ENCODE data around the gene DCAF16. TPM values are rescaled to one million over a fixed set of nuclear protein-coding genes. Genes with fewer than 3 reads are reported as not detected.

The DCAF16 gene
- total RNA-seq, 1 experiment from 2014 or later: 46.2 TPM

DNA sequence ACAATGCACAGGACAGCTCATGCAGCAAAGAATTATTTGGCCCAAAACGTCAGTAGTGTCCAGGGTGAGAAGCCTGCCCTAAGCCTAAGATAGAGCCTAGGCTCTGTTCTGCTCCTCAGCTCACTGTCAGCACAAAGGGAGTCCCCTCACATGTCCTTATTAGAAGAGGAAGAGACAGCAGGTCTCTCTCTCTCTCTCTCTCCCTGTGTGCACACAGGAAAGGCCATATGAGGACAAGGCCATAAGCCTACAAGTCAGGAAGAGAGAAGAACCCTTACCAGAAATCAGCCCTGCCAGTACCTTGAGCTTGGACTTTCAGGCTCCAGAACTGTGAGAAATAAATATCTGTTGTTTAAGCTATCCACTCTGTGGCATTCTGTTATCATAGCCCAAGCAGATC is 49.5 kb downstream of the DCAF16 start:
- Histone ChIP-seq H3K9ac (ENCODE audit: extremely low read depth, insufficient read length, low read length) (no peak overlapping the region), H3T11ph (ENCODE audit: low read length) (no peak overlapping the region), H3K79me2 (ENCODE audit: insufficient read depth, low read length) (no peaks in the 10 kb centered on the region), H2BK12ac (ENCODE audit: insufficient read length, low read depth, low read length) (no peak overlapping the region), H2BK15ac (ENCODE audit: low read depth, low read length) (no peak overlapping the region), H2AK5ac (ENCODE audit: insufficient read length, low read length) (no peak overlapping the region), H3K9me3 (ENCODE audit: control insufficient read depth, low read depth, low read length) (peaks cover 4% of the 10 kb centered on the region), H3K27me3 (ENCODE audit: insufficient read depth, low read length) (no peaks in the 10 kb centered on the region), H2BK5ac (ENCODE audit: insufficient read length, low read length) (no peak overlapping the region), H4K20me1 (ENCODE audit: control insufficient read depth, insufficient read depth, insufficient read length) (no peaks in the 10 kb centered on the region), H2BK120ac (ENCODE audit: low read depth, low read length, poor library complexity, severe bottlenecking) (no peak overlapping the region), H3K23ac (ENCODE audit: insufficient read length, low read depth, low read length) (no peak overlapping the region), H2BK20ac (ENCODE audit: low read depth, low read length, poor library complexity, severe bottlenecking) (no peak overlapping the region), H4K5ac (ENCODE audit: insufficient read length, low read depth, low read length) (no peak overlapping the region), H3K79me1 (ENCODE audit: insufficient read depth, low read depth, low read length, poor library complexity, severe bottlenecking) (no peaks in the 10 kb centered on the region), H3K23me2 (ENCODE audit: insufficient read length, low read depth, low read length, poor library complexity, severe bottlenecking) (no peaks in the 10 kb centered on the region), H3K18ac (ENCODE audit: insufficient read length, low read depth, low read length) (no peak overlapping the region), H4K8ac (replicated peaks; ENCODE audit: insufficient read length, low read depth, low read length) (no peak overlapping the region), H3K4me2 (ENCODE audit: insufficient read depth, insufficient read length, low read length) (no peak overlapping the region), H3K4me1 (ENCODE audit: insufficient read depth, low read length) (peaks cover 5% of the 10 kb centered on the region; the same call in 1 of the 2 replicates), H3K14ac (ENCODE audit: insufficient read depth, low read length) (no peak overlapping the region), H2AFZ (ENCODE audit: low read length) (no peak overlapping the region), H3K27ac (ENCODE audit: insufficient read length, low read depth, low read length) (no peak overlapping the region), H3K56ac (ENCODE audit: insufficient read length, low read depth, low read length) (no peak overlapping the region), H4K91ac (ENCODE audit: insufficient read length, low read depth, low read length) (no peak overlapping the region), H3K4ac (ENCODE audit: low read depth, low read length) (no peak overlapping the region)
- 0 out of 7 replicates have a peak, but pooled peaks cover 0 to 6% (median under 1%) of the 10 kb centered on the region in 3 experiments for H3K36me3 Mint-ChIP-seq (ENCODE audit: insufficient read depth in 1 of 3, low read depth in 3 of 3)
- peaks cover 7% of the 10 kb centered on the region for H3K27me3 Mint-ChIP-seq (ENCODE audit: low read depth)
- no peak overlapping the region; a peak in 1 of 5 replicates for H3K4me3 Mint-ChIP-seq
- no peak for DNase-seq
- H3K9me3 Mint-ChIP-seq: peaks cover 5 to 7% of the 10 kb centered on the region in 2 experiments; a peak in 4 of 5 replicates
- peaks cover 9 to 13% of the 10 kb centered on the region in 2 experiments for H3K4me1 Mint-ChIP-seq
- WGBS (ENCODE audit: extremely low coverage, insufficient read length, low lambda C conversion rate): no CpG with 5 or more reads among the region's 1 CpG
- TF ChIP-seq, protein P1, sequence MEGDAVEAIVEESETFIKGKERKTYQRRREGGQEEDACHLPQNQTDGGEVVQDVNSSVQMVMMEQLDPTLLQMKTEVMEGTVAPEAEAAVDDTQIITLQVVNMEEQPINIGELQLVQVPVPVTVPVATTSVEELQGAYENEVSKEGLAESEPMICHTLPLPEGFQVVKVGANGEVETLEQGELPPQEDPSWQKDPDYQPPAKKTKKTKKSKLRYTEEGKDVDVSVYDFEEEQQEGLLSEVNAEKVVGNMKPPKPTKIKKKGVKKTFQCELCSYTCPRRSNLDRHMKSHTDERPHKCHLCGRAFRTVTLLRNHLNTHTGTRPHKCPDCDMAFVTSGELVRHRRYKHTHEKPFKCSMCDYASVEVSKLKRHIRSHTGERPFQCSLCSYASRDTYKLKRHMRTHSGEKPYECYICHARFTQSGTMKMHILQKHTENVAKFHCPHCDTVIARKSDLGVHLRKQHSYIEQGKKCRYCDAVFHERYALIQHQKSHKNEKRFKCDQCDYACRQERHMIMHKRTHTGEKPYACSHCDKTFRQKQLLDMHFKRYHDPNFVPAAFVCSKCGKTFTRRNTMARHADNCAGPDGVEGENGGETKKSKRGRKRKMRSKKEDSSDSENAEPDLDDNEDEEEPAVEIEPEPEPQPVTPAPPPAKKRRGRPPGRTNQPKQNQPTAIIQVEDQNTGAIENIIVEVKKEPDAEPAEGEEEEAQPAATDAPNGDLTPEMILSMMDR (conservative IDR thresholded peaks at IDR 0.05): no peak
- no peak overlapping the region for H3K27ac Mint-ChIP-seq

Data from H9 (cell line).